ENCODE measurements around the gene FZD1.

The FZD1 gene

DNA sequence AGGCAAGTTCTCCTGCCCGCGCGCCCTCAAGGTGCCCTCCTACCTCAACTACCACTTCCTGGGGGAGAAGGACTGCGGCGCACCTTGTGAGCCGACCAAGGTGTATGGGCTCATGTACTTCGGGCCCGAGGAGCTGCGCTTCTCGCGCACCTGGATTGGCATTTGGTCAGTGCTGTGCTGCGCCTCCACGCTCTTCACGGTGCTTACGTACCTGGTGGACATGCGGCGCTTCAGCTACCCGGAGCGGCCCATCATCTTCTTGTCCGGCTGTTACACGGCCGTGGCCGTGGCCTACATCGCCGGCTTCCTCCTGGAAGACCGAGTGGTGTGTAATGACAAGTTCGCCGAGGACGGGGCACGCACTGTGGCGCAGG is 1.4 kb downstream of the FZD1 start:
- no peak for DNase-seq

DNA sequence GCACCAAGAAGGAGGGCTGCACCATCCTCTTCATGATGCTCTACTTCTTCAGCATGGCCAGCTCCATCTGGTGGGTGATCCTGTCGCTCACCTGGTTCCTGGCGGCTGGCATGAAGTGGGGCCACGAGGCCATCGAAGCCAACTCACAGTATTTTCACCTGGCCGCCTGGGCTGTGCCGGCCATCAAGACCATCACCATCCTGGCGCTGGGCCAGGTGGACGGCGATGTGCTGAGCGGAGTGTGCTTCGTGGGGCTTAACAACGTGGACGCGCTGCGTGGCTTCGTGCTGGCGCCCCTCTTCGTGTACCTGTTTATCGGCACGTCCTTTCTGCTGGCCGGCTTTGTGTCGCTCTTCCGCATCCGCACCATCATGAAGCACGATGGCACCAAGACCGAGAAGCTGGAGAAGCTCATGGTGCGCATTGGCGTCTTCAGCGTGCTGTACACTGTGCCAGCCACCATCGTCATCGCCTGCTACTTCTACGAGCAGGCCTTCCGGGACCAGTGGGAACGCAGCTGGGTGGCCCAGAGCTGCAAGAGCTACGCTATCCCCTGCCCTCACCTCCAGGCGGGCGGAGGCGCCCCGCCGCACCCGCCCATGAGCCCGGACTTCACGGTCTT is 1.9 kb downstream of the FZD1 start:
- no peak for DNase-seq

- no peak for DNase-seq
Measured at GRCh38 chr7:91266689-91267090, 2.5 kb downstream of the FZD1 start.

DNA sequence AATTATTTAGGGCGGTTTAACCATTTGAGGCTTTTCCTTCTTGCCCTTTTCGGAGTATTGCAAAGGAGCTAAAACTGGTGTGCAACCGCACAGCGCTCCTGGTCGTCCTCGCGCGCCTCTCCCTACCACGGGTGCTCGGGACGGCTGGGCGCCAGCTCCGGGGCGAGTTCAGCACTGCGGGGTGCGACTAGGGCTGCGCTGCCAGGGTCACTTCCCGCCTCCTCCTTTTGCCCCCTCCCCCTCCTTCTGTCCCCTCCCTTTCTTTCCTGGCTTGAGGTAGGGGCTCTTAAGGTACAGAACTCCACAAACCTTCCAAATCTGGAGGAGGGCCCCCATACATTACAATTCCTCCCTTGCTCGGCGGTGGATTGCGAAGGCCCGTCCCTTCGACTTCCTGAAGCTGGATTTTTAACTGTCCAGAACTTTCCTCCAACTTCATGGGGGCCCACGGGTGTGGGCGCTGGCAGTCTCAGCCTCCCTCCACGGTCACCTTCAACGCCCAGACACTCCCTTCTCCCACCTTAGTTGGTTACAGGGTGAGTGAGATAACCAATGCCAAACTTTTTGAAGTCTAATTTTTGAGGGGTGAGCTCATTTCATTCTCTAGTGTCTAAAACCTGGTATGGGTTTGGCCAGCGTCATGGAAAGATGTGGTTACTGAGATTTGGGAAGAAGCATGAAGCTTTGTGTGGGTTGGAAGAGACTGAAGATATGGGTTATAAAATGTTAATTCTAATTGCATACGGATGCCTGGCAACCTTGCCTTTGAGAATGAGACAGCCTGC is 3.1 kb downstream of the FZD1 start:
- DNase-seq: no peak

DNA sequence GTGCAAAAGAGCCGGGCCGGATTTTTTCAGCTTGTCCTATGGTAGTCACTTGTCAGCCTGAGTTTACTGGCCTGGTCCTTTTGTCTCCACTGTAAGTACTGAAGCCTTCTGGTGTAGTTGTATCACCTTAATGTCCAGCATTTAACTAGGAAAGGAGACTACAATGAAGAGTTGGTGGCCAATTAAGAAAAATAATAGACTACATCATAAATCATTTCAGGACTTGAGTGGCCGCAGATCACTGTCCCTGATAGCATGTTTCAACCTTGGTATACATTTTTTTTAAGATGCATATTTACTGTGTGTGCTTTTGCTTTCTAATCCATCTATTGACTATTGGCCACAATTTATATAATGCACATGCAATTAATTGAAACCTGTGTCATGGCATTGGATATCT is 6.1 kb downstream of the FZD1 start:
- no peak for DNase-seq

GRCh38 chr7:91276909-91277308 is 12.7 kb downstream of the FZD1 start:
- no peak for DNase-seq

DNA sequence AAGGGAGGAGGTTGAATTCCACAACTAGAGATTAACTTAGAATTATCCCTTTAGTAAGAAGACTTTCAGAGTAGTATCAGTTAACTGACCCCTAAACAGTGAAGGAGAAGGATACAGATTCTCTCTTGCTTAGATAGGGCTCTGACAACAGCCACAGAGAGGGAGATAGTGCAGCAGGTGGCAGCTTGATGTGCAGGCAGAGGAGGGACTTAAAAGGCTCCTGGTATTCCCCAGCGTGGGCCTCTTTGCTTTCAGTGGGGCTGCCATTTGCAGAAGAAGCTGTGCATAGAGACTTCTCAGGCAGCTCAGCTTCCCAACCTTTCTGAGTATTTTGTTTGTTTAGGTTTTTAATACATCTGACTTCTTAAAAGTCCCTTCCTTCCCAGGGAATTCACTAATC is 16.0 kb downstream of the FZD1 start:
- no peak for DNase-seq

- no peak for DNase-seq
Measured at GRCh38 chr7:91280604-91281003, 16.4 kb downstream of the FZD1 start.

DNA sequence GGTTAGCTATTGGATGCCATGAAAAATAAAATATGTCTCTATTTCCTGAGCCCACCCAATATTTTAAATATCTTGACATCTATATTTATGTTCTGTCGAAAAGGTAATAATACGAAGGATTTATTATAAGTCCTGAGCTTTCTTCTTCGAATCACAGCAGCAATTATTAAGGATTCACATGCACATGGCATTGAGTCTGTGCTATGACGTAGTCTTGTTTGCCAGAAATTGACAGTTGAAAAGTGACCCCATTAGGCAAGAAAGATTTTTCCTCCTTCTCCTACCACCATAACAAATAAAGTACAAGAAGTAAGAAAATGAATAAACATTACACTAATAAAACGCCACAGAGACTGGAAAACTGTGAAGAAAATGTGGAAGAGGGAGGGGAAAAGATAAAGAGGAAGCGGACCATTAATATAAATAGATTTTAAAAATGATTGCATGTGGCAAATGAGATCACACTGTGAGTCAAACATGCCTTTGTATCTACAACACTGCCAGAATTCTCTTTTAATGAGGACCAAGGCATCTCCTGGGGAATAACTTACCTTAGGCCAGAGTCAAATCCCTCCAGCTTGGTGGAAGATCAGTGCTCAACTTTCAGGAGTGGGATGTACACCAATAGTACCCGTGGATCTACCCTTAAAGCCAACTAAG is 21.6 kb downstream of the FZD1 start:
- no peak for DNase-seq

DNA sequence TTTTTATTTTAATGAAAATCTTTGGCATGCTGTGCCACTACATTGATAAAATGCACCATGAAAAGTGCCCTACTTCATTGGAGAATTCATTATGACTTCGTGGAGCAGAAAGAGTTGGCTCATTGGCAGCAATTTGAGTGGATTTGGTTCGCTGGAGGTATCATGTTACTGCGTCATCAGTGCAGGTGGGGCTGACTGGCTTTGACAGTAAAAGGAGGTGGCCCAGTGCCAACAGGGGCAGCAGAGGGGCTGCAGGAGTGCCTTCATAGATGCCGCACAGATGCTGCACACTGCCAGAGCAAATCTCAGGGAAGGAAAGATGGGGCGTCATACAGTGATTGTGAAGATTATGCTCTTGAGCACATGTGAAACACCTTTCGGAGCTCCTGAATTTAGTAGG is 22.2 kb downstream of the FZD1 start:
- DNase-seq: no peak

GRCh38 chr7:91287371-91288084 is 23.3 kb downstream of the FZD1 start:
- no peak for DNase-seq

DNA sequence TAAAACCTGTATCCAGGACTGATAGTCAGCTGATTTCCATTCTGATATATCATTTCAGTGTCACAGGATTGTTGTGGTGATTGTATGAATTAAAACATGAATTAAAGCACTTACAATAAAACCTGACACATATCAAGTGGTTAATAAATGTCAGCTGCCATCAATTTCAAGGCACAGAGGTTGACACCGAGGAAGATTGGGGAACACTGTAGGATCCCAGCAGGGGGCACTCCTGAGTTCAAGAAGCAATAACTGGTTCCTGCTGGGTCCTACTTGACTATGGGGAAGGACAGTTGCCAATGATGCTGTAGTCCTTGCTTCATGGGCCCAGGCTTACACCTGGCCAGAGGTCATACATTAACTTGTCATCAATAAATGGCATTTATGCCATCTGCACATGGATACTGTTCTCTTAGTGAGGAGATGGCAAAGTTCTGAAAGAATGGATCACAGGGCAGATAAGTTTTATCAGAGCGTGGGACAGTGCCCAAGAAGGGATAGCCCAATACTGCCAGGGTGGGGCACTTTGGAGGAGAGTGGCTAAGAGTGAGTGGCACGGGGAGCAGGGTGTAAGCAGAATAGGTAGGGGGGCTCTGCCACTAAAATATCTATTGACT is 24.1 kb downstream of the FZD1 start:
- no peak for DNase-seq

DNA sequence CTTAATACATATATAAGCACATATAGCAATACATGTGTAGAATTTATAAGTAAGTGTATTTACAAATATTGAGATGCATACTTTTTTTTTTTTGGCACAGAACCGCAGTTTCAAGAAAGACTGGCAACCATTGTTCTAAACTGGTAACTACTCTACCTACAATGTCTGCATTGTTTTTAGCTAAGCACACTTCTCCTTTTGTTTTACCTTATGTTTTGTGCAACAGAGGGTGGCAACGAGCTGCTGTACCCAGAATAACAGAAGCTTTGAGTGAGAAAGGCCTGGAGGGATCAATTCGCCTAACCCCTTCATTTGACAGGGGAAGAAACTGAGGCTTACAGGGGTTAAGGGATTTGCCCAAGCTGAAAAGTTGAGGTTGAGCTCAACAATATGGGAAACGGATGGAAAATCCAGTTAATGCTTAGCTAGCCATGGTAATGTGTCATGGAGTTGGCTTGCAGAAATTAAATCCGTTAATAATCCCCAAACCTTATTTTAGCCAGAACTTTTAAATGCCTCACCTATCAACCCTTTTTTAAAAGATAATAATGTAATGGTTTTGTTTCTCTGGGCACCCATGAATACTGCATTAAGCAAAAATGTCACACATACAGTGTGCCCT is 25.5 kb downstream of the FZD1 start:
- no peak for DNase-seq

- DNase-seq: no peak
Measured at GRCh38 chr7:91291302-91291701, 27.1 kb downstream of the FZD1 start.

DNA sequence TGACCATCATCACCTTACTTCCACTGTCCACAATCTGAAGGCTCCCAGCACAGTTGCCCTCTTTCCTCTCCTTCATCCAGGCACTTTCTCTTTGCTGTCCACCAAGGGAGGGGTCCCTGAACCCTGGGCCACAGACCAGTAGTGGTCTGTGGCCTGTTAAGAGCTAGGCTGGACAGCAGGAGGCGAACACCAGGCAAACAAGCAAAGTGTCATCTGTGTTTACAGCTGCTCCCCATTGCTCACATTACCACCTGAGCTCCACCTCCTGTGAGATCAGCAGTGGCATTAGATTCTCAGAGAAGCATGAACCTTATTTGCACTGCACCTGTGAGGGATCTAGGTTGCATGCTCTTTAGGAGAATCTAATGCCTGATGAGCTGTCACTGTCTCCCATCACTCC is 27.7 kb downstream of the FZD1 start:
- no peak for DNase-seq

GRCh38 chr7:91292506-91292905 is 28.3 kb downstream of the FZD1 start:
- DNase-seq: no peak

DNA sequence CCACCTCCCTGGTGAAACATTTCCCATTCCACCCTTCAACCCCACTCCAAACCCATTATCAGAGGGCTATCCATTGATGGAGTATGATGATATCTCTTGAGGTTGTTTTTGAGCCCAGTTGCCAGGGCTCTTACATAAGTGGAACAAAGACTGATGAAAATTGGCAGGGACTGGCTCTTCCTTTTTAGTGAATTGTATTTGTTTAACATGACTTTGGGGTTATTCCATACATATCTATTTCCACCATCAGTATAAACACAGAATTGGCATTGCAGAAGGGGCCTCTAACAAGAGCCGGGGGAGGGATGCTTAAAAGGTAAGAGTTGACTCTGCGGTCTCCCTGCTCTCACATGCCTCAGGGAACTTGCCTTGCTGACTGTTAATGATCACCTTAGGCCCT is 28.9 kb downstream of the FZD1 start:
- no peak for DNase-seq

GRCh38 chr7:91293840-91294239 is 29.6 kb downstream of the FZD1 start:
- no peak for DNase-seq

DNA sequence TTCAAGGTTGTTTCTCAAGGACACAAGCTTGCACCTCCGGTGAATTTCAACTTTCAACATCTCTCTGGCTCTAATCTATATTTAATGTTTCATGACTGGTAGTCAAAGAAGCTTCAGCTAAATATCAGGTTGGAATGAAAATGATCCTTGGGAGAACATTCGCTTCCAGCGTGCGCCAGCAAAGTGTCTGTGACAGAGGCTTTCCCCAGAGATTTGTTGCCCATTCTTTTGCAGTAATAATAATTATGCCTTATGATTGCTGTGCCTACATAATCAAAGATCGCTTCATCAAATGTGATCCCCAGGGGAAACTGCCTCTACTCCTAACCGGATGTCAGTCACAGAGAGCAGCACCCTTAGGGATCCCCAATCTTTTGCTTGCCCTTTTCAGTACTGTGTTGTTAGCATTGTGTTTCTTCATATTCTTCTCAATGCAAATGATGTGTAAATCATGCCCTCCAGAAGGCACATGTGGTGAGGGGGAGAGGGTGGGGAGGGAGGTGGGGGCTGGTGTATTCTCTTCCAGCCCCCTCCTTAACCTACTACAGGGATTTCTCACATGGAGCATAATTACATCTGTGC is 30.5 kb downstream of the FZD1 start:
- no peak for DNase-seq

- DNase-seq: no peak
Measured at GRCh38 chr7:91295576-91295975, 31.3 kb downstream of the FZD1 start.

DNA sequence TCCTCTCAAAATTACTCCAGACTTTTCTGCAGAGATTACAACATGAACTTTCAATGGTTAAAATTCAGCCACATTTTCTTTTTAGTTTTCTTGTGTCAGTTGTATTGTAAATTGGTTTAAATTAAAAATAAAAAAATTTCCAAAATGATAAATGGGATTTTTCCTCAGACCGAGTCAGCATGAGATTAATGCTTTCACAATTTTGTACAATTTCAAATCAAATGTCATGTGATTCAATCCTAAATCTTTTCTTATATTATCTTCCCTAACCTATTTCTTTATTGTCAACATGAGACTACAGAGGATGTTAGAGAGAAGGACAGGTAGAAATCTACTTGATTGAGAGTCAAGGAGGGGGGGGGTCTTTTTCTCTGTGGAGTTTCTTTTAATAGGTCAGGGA is 33.7 kb downstream of the FZD1 start:
- DNase-seq: no peak
